Astrocyte (in vitro differentiated cells and primary cell): ENCODE data around the gene VIPR1.

ENCODE experiments used
- EZH2 ChIP-seq: IDR thresholded peaks from 2 replicates; pipeline ENCODE4 v1.6.1; 2012; ENCODE audit warnings: mild to moderate bottlenecking, low read length, inconsistent platforms; ENCODE audit not compliant: insufficient read depth
- TF ChIP-seq, protein P1 (sequence below): IDR thresholded peaks from 2 replicates; pipeline ENCODE4 v1.5.1; 2011; ENCODE audit warnings: low read depth, mild to moderate bottlenecking, inconsistent platforms, low read length, moderate library complexity; ENCODE audit not compliant: insufficient read depth

DNA sequence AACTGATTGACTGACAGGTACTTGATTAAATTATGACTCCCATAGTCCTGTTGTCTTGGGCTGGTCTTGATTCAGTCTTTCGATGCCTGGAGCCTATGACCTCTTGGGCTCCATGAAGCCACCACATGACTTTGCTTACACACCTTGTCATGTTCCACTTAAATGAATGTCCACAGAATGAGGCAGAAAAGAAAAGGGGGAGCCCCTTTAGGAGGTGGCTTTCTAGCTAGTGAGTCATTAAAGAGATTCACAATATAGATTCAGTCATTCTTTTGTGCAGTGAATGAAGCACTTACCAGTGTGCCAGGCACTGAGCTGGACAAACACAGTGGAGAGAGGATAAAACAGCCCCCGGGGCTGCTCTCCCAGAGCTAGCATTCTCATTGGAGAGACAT lies 17.1 kb downstream of the VIPR1 start:
- TF ChIP-seq, protein P1, sequence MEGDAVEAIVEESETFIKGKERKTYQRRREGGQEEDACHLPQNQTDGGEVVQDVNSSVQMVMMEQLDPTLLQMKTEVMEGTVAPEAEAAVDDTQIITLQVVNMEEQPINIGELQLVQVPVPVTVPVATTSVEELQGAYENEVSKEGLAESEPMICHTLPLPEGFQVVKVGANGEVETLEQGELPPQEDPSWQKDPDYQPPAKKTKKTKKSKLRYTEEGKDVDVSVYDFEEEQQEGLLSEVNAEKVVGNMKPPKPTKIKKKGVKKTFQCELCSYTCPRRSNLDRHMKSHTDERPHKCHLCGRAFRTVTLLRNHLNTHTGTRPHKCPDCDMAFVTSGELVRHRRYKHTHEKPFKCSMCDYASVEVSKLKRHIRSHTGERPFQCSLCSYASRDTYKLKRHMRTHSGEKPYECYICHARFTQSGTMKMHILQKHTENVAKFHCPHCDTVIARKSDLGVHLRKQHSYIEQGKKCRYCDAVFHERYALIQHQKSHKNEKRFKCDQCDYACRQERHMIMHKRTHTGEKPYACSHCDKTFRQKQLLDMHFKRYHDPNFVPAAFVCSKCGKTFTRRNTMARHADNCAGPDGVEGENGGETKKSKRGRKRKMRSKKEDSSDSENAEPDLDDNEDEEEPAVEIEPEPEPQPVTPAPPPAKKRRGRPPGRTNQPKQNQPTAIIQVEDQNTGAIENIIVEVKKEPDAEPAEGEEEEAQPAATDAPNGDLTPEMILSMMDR, result no peak
- no peak for TF ChIP-seq EZH2
